ENCODE results near the gene TMEM9.

TMEM9 gene

DNA sequence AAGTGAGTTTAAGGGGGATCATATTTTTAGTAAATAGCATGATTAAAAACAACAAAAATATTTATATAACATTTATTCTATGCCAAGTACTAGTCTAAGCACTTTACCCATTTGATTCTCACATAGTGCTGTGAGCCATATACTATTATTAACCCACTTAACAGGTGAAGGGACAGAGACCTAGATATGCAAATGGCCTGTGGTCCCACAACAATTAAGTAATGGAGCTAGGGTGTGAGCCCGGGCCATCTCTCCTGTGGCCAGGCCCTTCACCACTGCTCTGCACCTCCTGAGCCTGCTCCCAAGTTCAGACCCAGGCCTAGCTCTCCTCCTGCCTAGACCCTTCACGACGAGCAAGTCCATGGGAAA, 27.8 kb downstream of the TMEM9 start:
- no peak for DNase-seq

- DNase-seq, result no peak
Observed at GRCh38 chr1:201125800-201126199, 28.5 kb downstream of the TMEM9 start.

DNA sequence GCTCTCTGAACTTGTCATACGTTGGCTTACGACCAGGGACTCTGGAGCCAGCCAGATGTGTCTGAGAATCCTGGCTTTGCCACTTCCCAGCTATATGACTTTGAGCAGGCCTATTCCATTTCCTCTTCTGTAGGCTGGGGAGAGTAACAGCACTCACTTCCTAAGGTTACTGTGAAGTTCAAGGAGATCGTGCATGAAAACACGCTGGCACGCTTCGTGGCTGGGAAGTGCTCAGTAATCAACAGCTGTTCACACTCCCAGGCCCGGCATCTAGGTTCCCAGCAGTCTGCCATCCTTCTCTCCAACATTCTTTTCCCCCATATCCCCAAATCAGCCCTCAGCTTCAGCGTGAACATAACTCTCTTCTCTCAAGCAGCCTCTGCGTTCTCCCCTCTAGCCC, 29.3 kb downstream of the TMEM9 start:
- peak; percentile 29 for DNase-seq

DNA sequence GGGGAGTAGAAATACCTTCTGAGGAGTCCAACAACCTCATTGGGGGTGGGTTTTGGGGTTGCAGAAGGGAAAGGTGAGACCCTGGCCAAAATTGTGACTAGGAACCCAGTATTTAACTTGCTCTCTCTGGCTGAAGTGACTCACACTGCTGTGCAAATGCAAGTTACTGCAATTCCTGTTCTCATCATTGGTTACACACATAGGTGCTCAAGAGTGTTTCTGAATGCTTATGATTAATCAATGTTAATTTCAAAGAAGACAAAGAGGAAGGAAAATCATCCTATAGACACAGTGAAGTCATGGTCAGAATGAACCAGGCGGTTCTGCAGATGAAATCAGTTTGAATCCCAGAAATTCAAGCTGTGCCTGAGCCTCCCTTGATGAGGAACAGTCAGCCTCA, 30.4 kb downstream of the TMEM9 start:
- DNase-seq, result no peak

GRCh38 chr1:201122321-201122957, 31.8 kb downstream of the TMEM9 start:
- no peak for DNase-seq

DNA sequence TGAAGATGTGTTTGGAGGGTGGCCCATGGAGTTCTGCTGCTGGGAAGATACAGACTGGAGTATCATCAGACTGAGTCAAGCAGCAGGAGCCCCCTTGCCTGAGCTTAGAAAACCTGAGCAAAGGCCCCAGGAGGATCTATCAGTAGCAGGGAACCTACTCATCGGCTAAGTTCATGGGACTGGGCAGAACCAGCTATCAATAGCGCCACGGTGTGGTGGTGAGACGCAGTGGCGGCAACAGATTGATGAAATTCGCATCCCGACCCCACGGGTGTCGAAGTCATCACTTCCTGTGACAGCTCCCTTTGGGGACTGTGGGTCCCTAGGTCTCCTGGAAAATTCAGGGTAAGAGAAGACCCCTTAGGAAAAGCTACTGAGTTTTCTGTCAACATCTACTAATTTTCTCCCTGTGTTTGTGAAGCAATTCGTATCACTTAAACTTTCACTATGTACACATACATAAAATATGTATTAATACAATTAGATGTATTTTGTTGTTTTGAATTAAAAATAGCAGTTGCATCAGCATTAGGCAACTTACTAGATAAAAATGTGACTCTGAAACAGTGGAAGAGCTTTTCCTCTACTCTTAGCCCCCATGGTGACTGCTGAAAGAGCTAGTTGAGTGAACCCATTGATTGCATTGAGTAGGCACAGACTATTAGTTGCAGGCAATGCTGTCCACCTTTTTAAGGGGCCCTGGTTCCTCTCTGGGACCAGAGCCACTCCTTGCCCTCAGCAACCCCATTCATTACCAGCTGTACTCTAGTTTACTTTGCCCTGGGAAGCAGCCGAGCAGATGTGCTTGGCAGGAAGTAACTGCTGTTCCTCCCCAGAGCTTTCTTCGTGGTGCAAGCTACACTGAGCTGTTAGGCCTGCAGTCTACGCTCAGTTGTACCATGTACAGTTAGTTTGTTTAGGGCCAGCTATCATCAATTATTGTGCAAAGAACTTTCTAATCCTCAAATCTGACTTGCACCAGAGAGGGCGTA, 34.8 kb downstream of the TMEM9 start:
- peak; percentile 17 for DNase-seq

DNA sequence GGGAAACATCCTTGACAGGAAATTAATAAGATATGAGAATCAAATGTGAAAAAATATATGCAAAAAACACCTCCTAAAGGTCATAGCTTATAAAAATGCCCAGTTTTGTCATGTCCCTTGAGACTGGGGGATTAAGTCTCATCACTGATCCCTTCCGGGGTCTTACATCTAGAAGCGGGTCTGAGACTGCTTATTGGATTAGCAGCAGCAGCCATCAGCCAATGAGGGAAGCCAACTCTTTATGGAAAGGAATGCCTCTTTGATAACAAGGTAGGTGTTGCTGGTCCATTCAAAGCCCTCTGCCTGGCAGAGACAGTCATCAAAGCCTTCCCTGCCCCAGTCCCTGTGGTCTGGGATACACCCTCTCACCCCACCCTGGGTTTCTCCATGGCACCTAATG, 38.2 kb downstream of the TMEM9 start:
- DNase-seq, result no peak

DNA sequence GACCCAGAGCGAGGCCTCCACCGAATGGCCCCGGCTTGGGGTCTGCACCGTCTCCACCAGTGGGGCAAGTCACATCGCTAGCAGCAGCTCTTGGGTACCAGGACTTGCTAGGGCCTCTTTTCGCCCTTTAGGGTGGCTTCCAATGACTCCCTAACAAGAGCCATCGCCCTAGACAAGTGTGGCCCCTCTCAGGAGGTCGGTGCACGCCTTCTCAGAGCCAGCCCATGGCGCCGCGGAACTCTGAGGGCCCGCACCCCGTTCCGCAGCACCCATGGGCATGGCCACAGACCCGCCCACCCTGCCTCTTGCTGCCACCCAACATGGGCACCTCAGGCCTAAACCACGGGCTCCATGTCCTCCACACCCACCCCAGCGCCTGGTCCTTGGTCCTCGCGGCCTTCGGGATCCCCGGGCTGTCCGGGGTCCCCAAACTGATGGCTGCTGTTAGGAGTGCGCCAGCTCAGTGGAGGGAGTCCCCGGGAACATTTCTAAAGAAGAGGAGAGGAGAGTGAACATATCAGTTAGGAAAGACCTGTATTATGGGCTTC, 38.8 kb downstream of the TMEM9 start:
- DNase-seq, result no peak

DNA sequence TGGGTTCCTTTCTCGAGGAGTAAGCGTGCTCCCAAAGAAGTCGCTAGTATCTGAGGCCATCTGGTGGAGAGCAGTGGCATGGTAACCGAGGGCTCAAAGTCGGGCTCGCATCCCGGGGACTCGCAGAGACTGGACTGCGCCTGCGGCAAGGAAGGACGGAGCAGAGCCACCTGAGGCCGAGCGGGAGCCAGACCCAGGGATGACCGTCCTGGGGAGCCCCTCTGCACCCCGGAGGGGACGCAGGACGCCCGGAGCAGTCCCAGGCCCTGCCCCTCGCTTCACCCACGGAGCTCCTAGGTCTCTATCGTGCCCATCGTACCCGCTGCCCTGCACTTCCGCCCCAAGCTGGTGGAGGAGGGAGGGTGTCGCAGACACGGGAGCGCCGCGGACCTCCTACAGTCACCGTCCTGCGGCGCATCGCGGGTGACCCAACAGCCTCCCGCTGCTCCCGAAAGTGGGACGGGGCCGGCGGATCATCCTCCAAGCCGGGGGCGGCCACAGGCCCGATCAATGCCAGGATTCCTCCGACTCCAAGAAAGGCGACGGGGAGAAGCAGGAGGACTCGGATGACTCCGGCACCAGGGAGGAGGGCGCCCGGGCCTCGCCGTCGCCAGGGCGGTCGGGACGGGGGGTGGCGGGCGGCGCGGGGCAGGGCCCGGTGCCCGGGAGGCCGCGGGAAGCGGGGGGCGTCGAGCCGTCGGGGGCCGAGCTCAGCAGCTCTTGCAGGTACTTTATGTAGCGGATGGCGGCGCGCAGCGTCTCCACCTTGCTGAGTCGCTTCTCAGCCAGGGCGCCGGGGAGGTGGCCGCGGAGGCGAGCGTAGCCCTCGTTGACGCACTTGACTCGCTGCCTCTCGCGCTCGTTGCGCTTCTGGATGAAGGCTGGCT, 39.8 kb downstream of the TMEM9 start:
- DNase-seq, result peak; percentile 99

DNA sequence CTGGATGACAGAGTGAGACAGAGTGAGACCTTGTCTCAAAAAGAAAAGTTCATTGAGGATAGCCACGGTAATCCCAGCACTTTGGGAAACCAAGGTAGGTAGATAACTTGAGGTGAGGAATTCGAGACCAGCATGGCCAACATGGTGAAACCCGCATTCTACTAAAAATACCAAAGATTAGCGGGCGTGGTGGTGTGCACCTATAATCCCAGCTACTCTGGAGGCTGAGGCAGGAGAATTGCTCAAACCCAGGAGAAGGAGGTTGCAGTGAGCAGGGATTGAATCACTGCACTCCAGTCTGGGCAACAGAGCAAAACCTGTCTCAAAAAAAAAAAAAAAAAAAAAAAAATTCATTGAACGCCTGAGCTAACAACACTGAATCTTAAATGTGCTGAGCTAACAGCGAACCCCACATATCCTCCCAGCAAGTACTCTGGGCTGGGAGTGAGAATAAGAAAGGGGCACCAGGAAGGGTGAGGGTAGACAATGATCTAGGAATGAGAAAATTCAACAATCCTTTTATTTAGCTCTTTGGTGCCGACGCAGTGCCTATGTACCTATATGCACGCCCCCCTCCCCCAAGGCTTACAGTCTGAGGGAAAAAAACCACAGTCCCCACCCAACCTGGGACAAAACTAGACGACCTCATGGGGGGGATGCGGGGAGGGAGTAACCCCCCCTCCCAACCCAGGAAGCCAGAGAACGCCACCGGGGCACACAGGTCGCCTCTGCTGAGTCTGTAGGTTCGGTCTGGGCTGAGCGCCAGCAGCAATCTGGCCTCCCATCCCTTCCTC, 40.6 kb downstream of the TMEM9 start:
- peak; percentile 54 for DNase-seq

DNA sequence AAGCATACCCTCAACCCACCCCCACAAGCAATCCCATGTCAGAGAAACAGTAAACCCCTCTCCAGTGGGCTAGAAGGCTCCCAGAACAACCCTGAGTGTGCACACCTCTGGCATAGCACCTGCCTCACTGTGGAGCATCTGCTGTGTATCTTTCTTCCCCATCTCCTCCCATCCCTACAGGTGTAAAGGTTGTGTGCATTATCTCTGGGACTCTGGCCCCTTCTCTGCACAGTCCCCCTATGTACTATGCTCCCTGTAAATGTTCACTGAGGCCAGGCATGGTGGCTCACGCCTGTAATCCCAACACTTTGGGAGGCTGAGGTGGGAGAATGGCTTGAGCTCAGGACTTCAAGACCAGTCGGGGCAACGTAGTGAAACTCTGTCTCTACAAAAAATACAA, 41.3 kb downstream of the TMEM9 start:
- DNase-seq, result no peak

DNA sequence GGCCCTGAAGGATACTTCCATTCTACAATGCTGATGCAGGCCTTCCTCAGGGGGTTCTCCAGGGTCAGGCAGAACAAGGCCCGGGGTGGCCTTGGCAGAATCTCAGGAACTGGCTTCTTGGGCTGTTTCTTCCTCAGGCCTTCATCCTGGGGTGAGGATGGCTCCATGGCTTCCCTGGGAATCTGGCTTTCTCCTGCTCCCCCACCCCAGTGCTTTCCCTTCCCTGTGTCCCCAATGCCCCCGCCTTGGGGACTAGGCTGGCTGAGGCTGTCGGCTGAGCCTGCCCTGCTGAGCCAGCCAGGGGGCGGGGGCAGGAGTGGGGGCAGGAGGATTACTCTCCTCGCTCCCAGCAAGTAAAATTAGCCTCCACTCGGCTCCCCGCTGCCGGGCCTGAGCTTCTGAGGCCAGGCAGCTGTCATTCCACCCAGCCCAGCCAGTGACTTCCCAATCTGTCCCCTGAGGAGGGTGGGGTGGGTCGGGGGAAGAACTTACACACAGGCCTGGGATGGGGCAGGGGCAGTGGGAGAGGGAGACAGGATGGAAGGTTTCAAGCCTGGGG, 42.0 kb downstream of the TMEM9 start, which contains the start of gene CACNA1S:
Gene CACNA1S, minus strand, starts transcription at position 254 of the 559 bp plus-strand sequence. Its CDS starts 87 bp downstream, at position 167.
- DNase-seq, result no peak

DNA sequence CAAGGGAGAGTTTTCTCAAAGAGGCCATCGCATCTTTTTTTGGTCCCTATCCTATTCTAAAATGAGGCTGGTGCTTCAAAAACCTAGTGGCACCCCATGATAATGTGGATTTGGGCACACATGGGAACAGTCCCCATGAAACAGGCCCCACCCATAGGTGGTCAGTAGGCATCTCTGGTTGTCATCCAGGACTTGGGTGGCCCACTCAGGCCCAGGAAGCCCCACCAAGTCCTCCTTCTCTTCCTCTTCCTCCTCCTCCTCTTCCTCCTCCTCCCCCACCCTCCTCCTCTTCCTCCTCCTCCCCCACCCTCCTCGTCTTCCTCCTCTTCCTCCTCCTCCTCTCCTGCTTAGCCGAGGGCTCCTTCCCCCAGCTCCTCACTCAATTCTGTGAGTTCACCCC, 42.6 kb downstream of the TMEM9 start:
- DNase-seq, result no peak

GRCh38 chr1:201111156-201111555, 43.1 kb downstream of the TMEM9 start:
- no peak for DNase-seq

DNA sequence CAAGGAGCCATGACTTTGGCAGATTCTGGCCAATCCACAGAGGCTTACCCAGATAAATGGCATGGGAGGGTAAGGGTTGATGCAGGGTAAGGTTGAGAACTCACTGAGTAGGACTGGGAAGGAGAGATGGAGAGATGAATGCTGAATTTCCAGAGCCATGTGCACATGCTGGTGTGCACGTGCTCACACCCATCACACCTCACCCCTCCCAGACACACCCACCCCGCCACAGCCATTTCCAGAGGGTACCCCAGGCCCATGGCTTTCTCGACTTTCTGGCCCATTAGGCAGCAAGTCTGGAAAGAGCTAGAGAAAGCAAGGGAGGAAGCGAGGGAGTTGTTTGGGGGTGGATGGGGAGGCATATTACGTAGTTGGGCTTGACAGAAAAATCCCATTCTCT, 43.7 kb downstream of the TMEM9 start:
- DNase-seq, result no peak

DNA sequence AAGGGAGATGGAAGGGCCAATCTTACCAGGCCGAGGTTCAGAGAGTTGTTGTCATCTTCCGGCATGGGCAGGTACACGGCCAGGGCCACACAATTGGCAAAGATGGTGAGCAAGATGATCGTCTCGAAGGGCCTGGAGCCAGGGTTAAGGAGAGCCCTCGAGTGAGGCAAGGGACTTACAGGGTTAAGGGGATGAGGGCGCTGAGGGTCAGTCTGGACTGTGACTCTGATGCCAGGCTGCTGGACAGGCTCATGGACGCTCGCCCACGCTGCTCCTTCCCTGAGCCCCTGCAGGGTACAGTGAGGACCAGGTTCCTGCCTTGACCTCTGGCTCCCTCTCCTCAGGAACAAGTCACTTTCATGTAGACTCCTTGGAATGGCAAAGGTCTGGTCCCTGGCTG, 44.1 kb downstream of the TMEM9 start:
- no peak for DNase-seq

- DNase-seq, result no peak
Observed at GRCh38 chr1:201109651-201110050, 44.6 kb downstream of the TMEM9 start.

DNA sequence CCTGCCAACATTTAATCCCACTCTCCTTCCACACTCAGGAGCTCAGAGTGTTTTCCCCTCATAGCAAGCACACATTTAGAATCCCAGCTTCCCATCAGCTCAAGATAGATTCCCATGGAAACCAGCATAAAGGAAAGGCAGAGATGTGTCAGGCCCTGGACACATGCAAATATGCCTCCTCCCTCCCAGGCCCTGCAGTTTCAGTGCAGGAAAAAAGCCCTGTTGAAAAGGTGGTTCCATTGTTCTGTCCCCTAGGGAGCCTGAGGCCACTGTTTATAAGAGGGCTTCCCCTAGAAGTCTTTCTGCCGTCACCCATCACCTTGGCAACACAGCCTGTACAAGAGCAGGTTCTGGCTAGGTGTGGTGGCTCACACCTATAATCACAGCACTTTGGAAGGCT, 45.7 kb downstream of the TMEM9 start:
- DNase-seq, result peak; percentile 76

DNA sequence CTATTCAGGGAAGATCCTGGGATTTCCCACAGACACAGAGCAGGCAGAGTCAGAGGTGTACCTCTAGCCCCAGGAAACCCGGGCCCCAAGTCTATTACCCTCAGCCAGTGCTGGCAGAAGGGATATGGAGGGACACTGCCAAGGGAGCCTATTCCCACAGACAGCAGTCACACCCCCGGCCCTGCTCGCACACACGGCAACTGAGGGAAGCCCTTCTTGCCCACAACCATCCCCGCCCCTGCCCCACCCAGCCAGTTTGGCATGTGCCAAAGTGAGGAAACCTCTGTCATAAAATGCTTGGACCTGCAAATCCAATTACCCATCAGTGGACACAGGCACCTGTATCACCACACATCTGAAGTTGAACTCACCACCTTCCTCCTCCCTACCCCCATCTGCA, 48.6 kb downstream of the TMEM9 start:
- DNase-seq, result no peak

DNA sequence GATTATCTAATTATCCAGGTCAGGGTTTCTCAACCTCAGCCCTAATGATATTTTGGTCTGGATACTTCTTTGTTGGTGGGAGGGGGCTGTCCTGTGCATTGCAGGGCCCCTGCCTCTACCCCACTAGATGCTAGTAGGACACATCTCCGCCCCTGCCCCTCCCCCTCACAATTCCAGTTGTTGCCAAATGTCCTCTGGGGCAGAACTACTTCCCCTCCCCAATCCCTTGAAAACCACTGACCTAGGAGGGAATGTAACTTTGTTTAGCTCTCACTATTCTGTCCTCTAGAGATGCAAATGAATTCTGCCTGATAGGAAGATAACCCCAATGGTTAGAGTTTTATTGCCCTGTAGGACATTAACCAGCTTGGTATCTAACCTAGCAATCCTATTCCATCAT, 50.1 kb downstream of the TMEM9 start:
- no peak for DNase-seq

DNA sequence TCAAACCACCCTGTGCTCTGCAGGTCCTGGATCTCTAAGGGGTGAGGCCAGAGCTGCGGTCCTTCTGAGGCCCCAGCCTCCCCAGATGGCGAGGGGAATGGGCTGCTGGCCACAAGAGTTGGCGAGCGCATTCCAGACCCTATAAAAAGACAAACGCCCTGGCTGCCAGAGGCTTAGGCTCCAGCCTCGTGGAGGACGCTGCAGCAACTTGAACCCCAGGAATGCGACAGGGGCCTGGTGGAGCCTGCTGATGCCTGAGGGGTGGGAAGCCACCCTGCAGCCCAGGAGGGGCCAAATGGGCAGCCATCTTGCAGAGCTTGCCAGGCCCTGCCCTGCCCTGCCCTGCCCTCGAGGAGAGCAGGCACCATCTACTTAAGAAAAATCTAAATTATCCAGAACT, 50.6 kb downstream of the TMEM9 start:
- no peak for DNase-seq

Data from NCI-H1092 treated with DMSO at 0.1 percent for 48 hours (cell line).